Neural cell (in vitro differentiated cells): ENCODE data around the gene SPSB4. TPM values are rescaled to one million over a fixed set of nuclear protein-coding genes. Genes with fewer than 3 reads are reported as not detected.

Source experiments
- H2AFZ ChIP-seq: fragments of 200-600, 300-800 bp; sonication (generic), shearing (Covaris generic); 2 replicates; pipeline ENCODE4 v1.6.0; 2014; ENCODE audit warnings: low read depth, mild to moderate bottlenecking, antibody characterized with exemption, low read length, moderate library complexity
- H3F3A ChIP-seq: fragments of 200-600 bp; shearing (Covaris generic); 2 replicates; pipeline ENCODE4 v1.6.1; 2016; ENCODE audit warnings: mild to moderate bottlenecking, moderate library complexity, mixed read lengths, antibody characterized with exemption, low read length; ENCODE audit not compliant: insufficient read depth, poor library complexity, severe bottlenecking
- H3K27ac ChIP-seq: fragments of 200-600, 300-800 bp; sonication (generic), shearing (Covaris generic); 2 replicates; pipeline ENCODE4 v1.5.1; 2014; ENCODE audit warnings: mild to moderate bottlenecking, low read length, moderate library complexity
- H3K27me3 ChIP-seq: fragments of 300-800, 200-600 bp; sonication (generic), shearing (Covaris generic); 2 replicates; pipeline ENCODE4 v1.6.0; 2014; ENCODE audit warnings: mild to moderate bottlenecking, low read depth, low read length, moderate library complexity; ENCODE audit not compliant: insufficient read depth
- H3K36me3 ChIP-seq: fragments of 300-800, 200-600 bp; sonication (generic), shearing (Covaris generic); 2 replicates; pipeline ENCODE4 v1.5.1; 2014; ENCODE audit warnings: mild to moderate bottlenecking, antibody characterized with exemption, low read length, moderate library complexity; ENCODE audit not compliant: insufficient read depth
- H3K4me2 ChIP-seq: fragments of 300-800, 200-600 bp; sonication (generic), shearing (Covaris generic); 2 replicates; pipeline ENCODE4 v1.6.0; 2014; ENCODE audit warnings: mild to moderate bottlenecking, low read length
- H3K4me3 ChIP-seq: fragments of 300-800, 200-600 bp; sonication (generic), shearing (Covaris generic); 2 replicates; pipeline ENCODE4 v1.5.1; 2014; ENCODE audit warnings: mild to moderate bottlenecking, low read length, moderate library complexity
- H3K79me2 ChIP-seq: fragments of 200-600 bp; shearing (Covaris generic); replicated peaks from 2 replicates; pipeline ENCODE4 v1.6.0; 2014; ENCODE audit warnings: mild to moderate bottlenecking, low read length, moderate library complexity; ENCODE audit not compliant: insufficient read depth
- H3K9ac ChIP-seq: fragments of 300-800, 200-600 bp; sonication (generic), shearing (Covaris generic); 2 replicates; pipeline ENCODE4 v1.6.1; 2016; ENCODE audit warnings: mild to moderate bottlenecking, low read length, mixed read lengths
- H3K9me2 ChIP-seq: fragments of 200-600 bp; shearing (Covaris generic); 2 replicates; pipeline ENCODE4 v1.6.1; 2016; ENCODE audit warnings: mild to moderate bottlenecking, low read length, mixed read lengths; ENCODE audit not compliant: insufficient read depth
- H3K9me3 ChIP-seq: fragments of 200-600, 300-800 bp; sonication (generic), shearing (Covaris generic); 2 replicates; pipeline ENCODE4 v1.6.1; 2016; ENCODE audit warnings: mild to moderate bottlenecking, mixed run types, low read length, moderate library complexity, mixed read lengths
- H4K20me1 ChIP-seq: fragments of 200-600 bp; shearing (Covaris generic); 2 replicates; pipeline ENCODE4 v1.6.1; 2016; ENCODE audit warnings: mild to moderate bottlenecking, mixed run types; ENCODE audit not compliant: insufficient read depth
- CTCF ChIP-seq: fragments of 450-650 bp; IDR thresholded peaks from 2 replicates; pipeline ENCODE4 v1.5.1; 2014; ENCODE audit warnings: antibody characterized with exemption, mild to moderate bottlenecking, moderate library complexity; ENCODE audit not compliant: poor library complexity, severe bottlenecking
- EP300 ChIP-seq: fragments of 450-650 bp; conservative IDR thresholded peaks from 2 replicates; pipeline ENCODE4 v1.6.1; 2014; ENCODE audit warnings: antibody characterized with exemption, mild to moderate bottlenecking, moderate library complexity; ENCODE audit not compliant: poor library complexity, severe bottlenecking
- EZH2 ChIP-seq: fragments of 200-600, 300-800 bp; shearing (Covaris generic), sonication (generic); IDR thresholded peaks from 2 replicates; pipeline ENCODE4 v1.6.1; 2014; ENCODE audit warnings: antibody characterized with exemption, low read length, borderline replicate concordance, mild to moderate bottlenecking; ENCODE audit not compliant: insufficient read depth, poor library complexity, severe bottlenecking
- MXI1 ChIP-seq: fragments of 450-650 bp; conservative IDR thresholded peaks from 2 replicates; pipeline ENCODE4 v1.6.1; 2014; ENCODE audit warnings: antibody characterized with exemption, mild to moderate bottlenecking; ENCODE audit not compliant: poor library complexity, severe bottlenecking
- POLR2AphosphoS5 ChIP-seq: IDR thresholded peaks from 2 replicates; pipeline ENCODE4 v1.6.1; 2012
- RAD21 ChIP-seq: fragments of 450-650 bp; conservative IDR thresholded peaks from 2 replicates; pipeline ENCODE4 v1.6.1; 2014; ENCODE audit warnings: antibody characterized with exemption, mild to moderate bottlenecking, moderate library complexity
- REST ChIP-seq: IDR thresholded peaks from 2 replicates; pipeline ENCODE4 v1.6.1; 2012; ENCODE audit warnings: borderline replicate concordance
- SMC3 ChIP-seq: fragments of 450-650 bp; conservative IDR thresholded peaks from 2 replicates; pipeline ENCODE4 v1.6.1; 2014; ENCODE audit warnings: antibody characterized with exemption, mild to moderate bottlenecking, moderate library complexity; ENCODE audit not compliant: poor library complexity
- TAF1 ChIP-seq: IDR thresholded peaks from 2 replicates; pipeline ENCODE4 v1.6.1; 2012; ENCODE audit warnings: low read depth
- polyA plus RNA-seq: library from polyadenylated mRNA; depleted of rRNA; stranded (reverse); fragments of >200 nt; gene quantifications from 2 replicates; pipeline ENCODE4 v1.2.3, GENCODE V29; 2014

The SPSB4 gene
- polyA plus RNA-seq, 1 donor from 2014 or later, result 6.1 TPM

- Histone ChIP-seq H3K9me2 (no peaks in the 10 kb centered on the region), H3K4me2 (no peak overlapping the region), H3K27ac (no peak overlapping the region), H3K4me3 (no peak overlapping the region), H3K27me3 (no peaks in the 10 kb centered on the region), H4K20me1 (no peaks in the 10 kb centered on the region), H3K9ac (no peak overlapping the region), H3F3A (no peaks in the 10 kb centered on the region), H3K36me3 (no peaks in the 10 kb centered on the region), H2AFZ (no peak overlapping the region), H3K79me2 (no peaks in the 10 kb centered on the region), H3K9me3 (no peaks in the 10 kb centered on the region)
- TF ChIP-seq TAF1 (no peak), POLR2AphosphoS5 (no peak), CTCF (no peak), RAD21 (no peak), EP300 (no peak), SMC3 (no peak), REST (no peak), MXI1 (no peak), EZH2 (no peak)
Measured at GRCh38 chr3:141109751-141110150, 58.6 kb downstream of the SPSB4 start.

GRCh38 chr3:141110322-141110721 is 59.2 kb downstream of the SPSB4 start:
- TF ChIP-seq POLR2AphosphoS5 (no peak), MXI1 (no peak), CTCF (no peak), EP300 (no peak), RAD21 (no peak), EZH2 (no peak), REST (no peak)
- H3K27ac ChIP-seq, result no peak overlapping the region
- H2AFZ ChIP-seq, result no peak overlapping the region

More at GRCh38 chr3:141110322-141110721, 59.2 kb downstream of the SPSB4 start:
- Histone ChIP-seq H3K27me3 (no peaks in the 10 kb centered on the region), H3K9me3 (no peaks in the 10 kb centered on the region), H4K20me1 (no peaks in the 10 kb centered on the region), H3K9ac (no peak overlapping the region), H3K4me2 (no peak overlapping the region), H3K4me3 (no peak overlapping the region), H3F3A (no peaks in the 10 kb centered on the region), H3K36me3 (no peaks in the 10 kb centered on the region), H3K9me2 (no peaks in the 10 kb centered on the region), H3K79me2 (no peaks in the 10 kb centered on the region)
